K562 (cell line): ENCODE results near the gene NPAS1. TPM values are rescaled to one million over a fixed set of nuclear protein-coding genes. Genes with fewer than 3 reads are reported as not detected.

ENCODE experiments used
- ATAC-seq: fragments of 200-7000 bp; cut with Tn5 transposase; 3 replicates; pipeline ENCODE4 v1.9.1; 2020; ENCODE audit warnings: moderate library complexity
- BruUV-seq: library from RNA; stranded (reverse); fragments of 400-500 nt; replicated peaks from 2 replicates; lab custom pipeline; 2021; lab: Mats Ljungman, UMichigan
- CTCF ChIA-PET: fragments of 300-600 bp; formaldehyde crosslinking; extraction: SDS; loops from one replicate; lab custom pipeline; 2021; ENCODE audit warnings: low intra/inter-chr PET ratio; lab: Yijun Ruan, JAX
- POLR2A ChIA-PET: fragments of 300-600, 350-650 bp; sonication (Branson Sonifier 250); formaldehyde crosslinking; extraction: SDS; loops from one replicate; lab custom pipeline; 2021; ENCODE audit warnings: antibody characterized with exemption, inconsistent platforms; lab: Yijun Ruan, JAX
- DNase-seq, 4 experiments: peaks; one replicate each; pipeline versions ENCODE4 v3.0.0 to v3.0.0-alpha.2; 2011 to 2018; ENCODE audit warnings: low spot score in 3 of 4, mixed read lengths in 3 of 4; ENCODE audit errors: extremely low read depth in 1 of 4
- FAIRE-seq: peaks from 2 replicates; lab custom pipeline; 2011; peaks lifted over from hg19 to GRCh38; lab: Jason Lieb, UNC
- H2AFZ ChIP-seq: 2 replicates; pipeline ENCODE4 v1.6.0; 2011; ENCODE audit warnings: low read depth, low read length, control low read depth, inconsistent platforms
- H3K27ac ChIP-seq: fragments of 200-600 bp; 3 replicates; pipeline ENCODE4 v1.8.0; 2011; ENCODE audit warnings: low read depth, mild to moderate bottlenecking, control low read depth, inconsistent platforms, low read length, moderate library complexity, mixed read lengths; ENCODE audit errors: extremely low read depth
- H3K27me3 ChIP-seq, 2 experiments: fragments of 300-600 bp in 1 of 2; 2 replicates in 1 of 2; 3 replicates in 1 of 2; pipeline versions ENCODE4 v1.6.0 to v1.8.0; 2011; ENCODE audit warnings: inconsistent platforms in 2 of 2, low read length in 2 of 2, mild to moderate bottlenecking in 1 of 2, mixed read lengths in 1 of 2, moderate library complexity in 1 of 2; ENCODE audit not compliant: control insufficient read depth in 2 of 2, insufficient read depth in 2 of 2
- H3K36me3 ChIP-seq: fragments of 300-600 bp; 3 replicates; pipeline ENCODE4 v1.8.0; 2011; ENCODE audit warnings: mild to moderate bottlenecking, low read length, inconsistent platforms; ENCODE audit not compliant: control insufficient read depth, insufficient read depth
- H3K4me1 ChIP-seq, 2 experiments: fragments of 200-600 bp in 1 of 2; replicated peaks in 1 of 2; 2 replicates in 1 of 2; 3 replicates in 1 of 2; pipeline versions ENCODE4 v1.5.1 to v1.8.0; 2011; ENCODE audit warnings: inconsistent platforms in 2 of 2, low read length in 2 of 2, mild to moderate bottlenecking in 1 of 2, mixed read lengths in 1 of 2, moderate library complexity in 1 of 2; ENCODE audit not compliant: control insufficient read depth in 2 of 2, insufficient read depth in 2 of 2
- H3K4me2 ChIP-seq: 2 replicates; pipeline ENCODE4 v1.6.1; 2011; ENCODE audit warnings: low read length, control low read depth, inconsistent platforms, mixed read lengths; ENCODE audit not compliant: insufficient read depth
- H3K4me3 ChIP-seq: fragments of 200-600 bp; sonication (generic), shearing (Covaris generic); 2 replicates; pipeline ENCODE4 v1.5.1; 2016; ENCODE audit warnings: control low read depth, inconsistent platforms
- H3K79me2 ChIP-seq: fragments of 200-600 bp; 3 replicates; pipeline ENCODE4 v1.8.0; 2011; ENCODE audit warnings: low read length, inconsistent platforms; ENCODE audit not compliant: control insufficient read depth, insufficient read depth
- H3K9ac ChIP-seq, 2 experiments: 2 replicates each; pipeline versions ENCODE4 v1.6.0 to v1.6.1; 2011; ENCODE audit warnings: low read depth in 2 of 2, low read length in 2 of 2, control low read depth in 1 of 2, inconsistent platforms in 1 of 2, mild to moderate bottlenecking in 1 of 2, mixed read lengths in 1 of 2; ENCODE audit not compliant: insufficient read depth in 1 of 2
- H3K9me1 ChIP-seq: one replicate; pipeline ENCODE4 v1.6.0; 2011; ENCODE audit warnings: inconsistent platforms, mild to moderate bottlenecking, low read length, moderate library complexity; ENCODE audit not compliant: control insufficient read depth, insufficient read depth
- H3K9me3 ChIP-seq: replicated peaks from 2 replicates; pipeline ENCODE4 v1.5.1; 2011; ENCODE audit warnings: low read depth, low read length, inconsistent platforms; ENCODE audit not compliant: control insufficient read depth, insufficient read depth
- H4K20me1 ChIP-seq: replicated peaks from 2 replicates; pipeline ENCODE4 v1.6.1; 2011; ENCODE audit warnings: low read length, inconsistent platforms, mixed read lengths; ENCODE audit not compliant: control insufficient read depth, insufficient read depth
- CEBPB ChIP-seq: fragments of 450-650 bp; IDR thresholded peaks from 2 replicates; pipeline ENCODE4 v1.6.1; 2016; ENCODE audit warnings: missing genetic modification characterization, missing compliant biosample characterization
- CREBBP ChIP-seq: IDR thresholded peaks from one replicate; pipeline ENCODE4 v1.6.1; 2012; ENCODE audit warnings: low read depth, mild to moderate bottlenecking, control low read depth, inconsistent platforms, low read length
- FOXA1 ChIP-seq: fragments of 450-650 bp; IDR thresholded peaks from 2 replicates; pipeline ENCODE4 v1.6.1; 2016; ENCODE audit warnings: mild to moderate bottlenecking, borderline replicate concordance
- L3MBTL2 ChIP-seq: fragments of 450-650 bp; IDR thresholded peaks from 2 replicates; pipeline ENCODE4 v1.6.1; 2016; ENCODE audit warnings: mild to moderate bottlenecking, moderate library complexity
- MIER1 ChIP-seq: fragments of 450-650 bp; IDR thresholded peaks from 2 replicates; pipeline ENCODE4 v1.6.1; 2016; ENCODE audit warnings: antibody characterized with exemption, mild to moderate bottlenecking, low read depth
- NFATC3 ChIP-seq: fragments of 450-650 bp; IDR thresholded peaks from 2 replicates; pipeline ENCODE4 v1.6.1; 2017; ENCODE audit warnings: mild to moderate bottlenecking
- PHB ChIP-seq: fragments of 250-450 bp; sonication (Bioruptor Pico); IDR thresholded peaks from 2 replicates; pipeline ENCODE4 v1.5.0; 2021
- POLR2G ChIP-seq: fragments of 200-400 bp; formaldehyde crosslinking; IDR thresholded peaks from 2 replicates; pipeline ENCODE4 v1.6.1; 2017; ENCODE audit warnings: low read depth, mild to moderate bottlenecking, antibody characterized with exemption, low read length, moderate library complexity
- TGIF2 ChIP-seq: sonication (generic); formaldehyde crosslinking; IDR thresholded peaks from 2 replicates; pipeline ENCODE4 v1.8.1; 2022; ENCODE audit warnings: mild to moderate bottlenecking, missing genetic modification reagents, moderate library complexity
- WHSC1 ChIP-seq: IDR thresholded peaks from one replicate; pipeline ENCODE4 v1.6.1; 2012; ENCODE audit warnings: low read length, control low read depth, inconsistent platforms
- ZC3H11A ChIP-seq: IDR thresholded peaks from 2 replicates; pipeline ENCODE4 v1.6.1; 2012; ENCODE audit warnings: low read depth, low read length, improper control_type of control experiment
- ZFPM2 ChIP-seq: fragments of 250-450 bp; sonication (Bioruptor Pico); IDR thresholded peaks from 2 replicates; pipeline ENCODE4 v1.5.1; 2022; ENCODE audit warnings: mild to moderate bottlenecking
- ZNF121 ChIP-seq: sonication (generic); formaldehyde crosslinking; conservative IDR thresholded peaks from 2 replicates; pipeline ENCODE4 v1.8.0; 2022; ENCODE audit warnings: missing genetic modification reagents
- ZZZ3 ChIP-seq: fragments of 450-650 bp; IDR thresholded peaks from 2 replicates; pipeline ENCODE4 v1.6.1; 2016; ENCODE audit warnings: antibody characterized with exemption, mild to moderate bottlenecking, moderate library complexity
- WGBS: fragments of 100-300 bp; shearing (Covaris generic); methylation state at CpG from one replicate; pipeline ENCODE4 v1.1.6; 2016; ENCODE audit warnings: low coverage, mixed read lengths; ENCODE audit not compliant: insufficient coverage; ENCODE audit errors: missing lambda C conversion rate; 5-methylcytosine and 5-hydroxymethylcytosine counted together
- in situ Hi-C: fragments of 300-500 bp; cut with MboI; formaldehyde crosslinking; loops from 4 replicates; pipeline ENCODE4 v1.15.0; 2018; ENCODE audit warnings: inconsistent platforms, mixed read lengths
- intact Hi-C: fragments of 100-400 bp; cut with micrococcal nuclease; formaldehyde crosslinking; loops from 2 replicates; pipeline ENCODE4 v1.14.2; 2022
- polyA plus RNA-seq, 8 experiments: library from polyadenylated mRNA; depleted of rRNA in 4 of 8; stranded (reverse) in 5 of 8; unstranded in 3 of 8; fragments of >200 nt; fragmentation: Nextera tagmentation in 2 of 8; fragmentation: Illumina TruSeq in 1 of 8; extraction: Ambion mirVana in 2 of 8; extraction: Trizol in 1 of 8; gene quantifications; 2 replicates each; pipeline versions ENCODE4 v1.2.1 to v1.2.3, GENCODE V29; 2011 to 2014; ENCODE audit warnings: inconsistent platforms in 1 of 8, missing spikeins in 1 of 8
- total RNA-seq, 7 experiments: library from RNA; depleted of rRNA in 6 of 7; stranded (reverse); fragments of >200 nt in 6 of 7; fragmentation: Illumina TruSeq in 2 of 7; extraction: Trizol in 2 of 7; gene quantifications; 2 replicates each; pipeline versions ENCODE4 v1.2.1 to v1.2.3, GENCODE V29; 2011 to 2021; ENCODE audit warnings: low replicate concordance in 1 of 7
- TF ChIP-seq, protein P1 (sequence below): sonication (generic); formaldehyde crosslinking; IDR thresholded peaks from 2 replicates; pipeline ENCODE4 v1.8.1; 2022; ENCODE audit warnings: missing genetic modification reagents
- TF ChIP-seq, protein P2 (sequence below): fragments of 250-450 bp; sonication (Bioruptor Pico); IDR thresholded peaks from 2 replicates; pipeline ENCODE4 v1.8.0; 2022; ENCODE audit warnings: inconsistent platforms, mild to moderate bottlenecking, moderate library complexity, borderline replicate concordance

NPAS1 gene
- total and polyA plus RNA-seq, 9 of the 15 experiments (the other 6 are each of a cell fraction or from before 2014, with no cell fraction given) = 0.58 to 5.3 (median 2.0) TPM; not detected in 2

DNA sequence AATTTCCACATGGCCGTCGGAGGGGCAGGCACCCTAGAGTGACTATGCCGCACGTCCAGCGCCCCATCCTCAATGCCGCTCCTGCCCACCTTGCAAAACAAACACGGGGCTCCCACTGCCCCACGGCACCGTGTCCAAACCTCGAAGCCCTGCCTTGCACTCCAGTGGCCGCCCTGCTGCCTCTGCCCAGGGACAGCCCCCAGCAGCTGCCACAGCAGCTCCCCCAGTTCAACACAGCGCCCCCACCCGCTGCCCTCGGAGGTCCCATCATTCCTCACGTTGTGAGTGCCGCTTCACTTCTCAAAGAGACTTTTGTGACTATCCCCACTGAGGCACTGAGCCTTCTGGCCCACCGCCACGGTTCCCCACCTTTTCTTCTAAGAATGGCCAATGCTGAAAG is 51.1 kb downstream of the NPAS1 start:
- Histone ChIP-seq H3K4me3 (no peak overlapping the region), H2AFZ (no peak overlapping the region), H3K27ac (no peak overlapping the region), H3K36me3 (peaks cover 97% of the 10 kb centered on the region; the same call in 2 of the 3 replicates), H3K4me1 (peaks cover 0 to 19% of the 10 kb centered on the region in 2 experiments; a peak in 1 of 5 replicates), H3K9me3 (no peaks in the 10 kb centered on the region), H3K9me1 (no peaks in the 10 kb centered on the region), H3K27me3 (no peaks in the 10 kb centered on the region), H3K4me2 (no peak overlapping the region), H3K9ac (no peak overlapping the region), H3K79me2 (no peaks in the 10 kb centered on the region), H4K20me1 (no peaks in the 10 kb centered on the region)
- ATAC-seq (no peak), FAIRE-seq (no peak), DNase-seq (no peak)
- TF ChIP-seq, protein P1, sequence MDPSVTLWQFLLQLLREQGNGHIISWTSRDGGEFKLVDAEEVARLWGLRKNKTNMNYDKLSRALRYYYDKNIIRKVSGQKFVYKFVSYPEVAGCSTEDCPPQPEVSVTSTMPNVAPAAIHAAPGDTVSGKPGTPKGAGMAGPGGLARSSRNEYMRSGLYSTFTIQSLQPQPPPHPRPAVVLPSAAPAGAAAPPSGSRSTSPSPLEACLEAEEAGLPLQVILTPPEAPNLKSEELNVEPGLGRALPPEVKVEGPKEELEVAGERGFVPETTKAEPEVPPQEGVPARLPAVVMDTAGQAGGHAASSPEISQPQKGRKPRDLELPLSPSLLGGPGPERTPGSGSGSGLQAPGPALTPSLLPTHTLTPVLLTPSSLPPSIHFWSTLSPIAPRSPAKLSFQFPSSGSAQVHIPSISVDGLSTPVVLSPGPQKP (CRISPR knock-in tag) = no peak
- TF ChIP-seq POLR2G = peak; percentile 42; the same call in 1 of the 2 replicates
- intact Hi-C loops = no loop called here
- BruUV-seq = no TSS peak
- in situ Hi-C loops = no loop called here
- POLR2A ChIA-PET = no interaction called here
- CTCF ChIA-PET = no interaction called here
- WGBS = 94% methylated on average over 17 of the region's 18 CpGs

DNA sequence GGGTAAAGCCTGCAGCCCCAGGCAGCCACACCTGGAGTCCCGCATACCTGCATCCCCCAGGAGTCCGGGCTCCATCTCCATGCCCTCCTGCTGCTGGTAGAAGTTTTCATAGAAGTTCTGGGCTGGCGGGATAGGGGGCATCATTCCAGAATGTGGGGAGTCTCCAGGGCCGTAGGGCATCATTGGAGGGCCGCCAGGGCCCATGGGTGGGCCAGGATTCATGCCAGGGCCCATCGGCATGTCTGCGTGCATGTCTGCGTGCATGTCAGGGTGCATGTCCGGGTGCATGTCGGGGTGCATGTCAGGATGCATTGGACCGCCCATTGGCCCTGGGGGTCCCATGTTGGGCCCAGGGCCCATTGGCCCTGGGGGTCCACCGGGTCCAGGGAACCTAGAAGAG is 52.1 kb downstream of the NPAS1 start:
- intact Hi-C loops = no loop called here
- BruUV-seq = no TSS peak
- TF ChIP-seq CREBBP (no peak), ZFPM2 (CRISPR knock-in tag) (no peak), FOXA1 (no peak), CEBPB (tag) (no peak), TGIF2 (CRISPR knock-in tag) (no peak), ZC3H11A (no peak), ZZZ3 (no peak), L3MBTL2 (no peak), MIER1 (no peak), NFATC3 (no peak), ZNF121 (CRISPR knock-in tag) (no peak), WHSC1 (no peak), PHB (no peak)
- TF ChIP-seq, protein P2, sequence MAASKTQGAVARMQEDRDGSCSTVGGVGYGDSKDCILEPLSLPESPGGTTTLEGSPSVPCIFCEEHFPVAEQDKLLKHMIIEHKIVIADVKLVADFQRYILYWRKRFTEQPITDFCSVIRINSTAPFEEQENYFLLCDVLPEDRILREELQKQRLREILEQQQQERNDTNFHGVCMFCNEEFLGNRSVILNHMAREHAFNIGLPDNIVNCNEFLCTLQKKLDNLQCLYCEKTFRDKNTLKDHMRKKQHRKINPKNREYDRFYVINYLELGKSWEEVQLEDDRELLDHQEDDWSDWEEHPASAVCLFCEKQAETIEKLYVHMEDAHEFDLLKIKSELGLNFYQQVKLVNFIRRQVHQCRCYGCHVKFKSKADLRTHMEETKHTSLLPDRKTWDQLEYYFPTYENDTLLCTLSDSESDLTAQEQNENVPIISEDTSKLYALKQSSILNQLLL = no peak

More for the DNA sequence above, 52.1 kb downstream of the NPAS1 start:
- ChIA-PET CTCF (no interaction called here), POLR2A (no interaction called here)
- Histone ChIP-seq H3K79me2 (no peaks in the 10 kb centered on the region), H4K20me1 (no peaks in the 10 kb centered on the region), H3K4me2 (no peak overlapping the region), H3K4me1 (peaks cover 0 to 19% of the 10 kb centered on the region in 2 experiments; a peak in 1 of 5 replicates), H3K27me3 (no peaks in the 10 kb centered on the region), H2AFZ (no peak overlapping the region), H3K4me3 (no peak overlapping the region), H3K9ac (no peak overlapping the region; a peak in 1 of 4 replicates), H3K9me1 (no peaks in the 10 kb centered on the region), H3K36me3 (peaks cover 95% of the 10 kb centered on the region; the same call in 2 of the 3 replicates), H3K9me3 (no peaks in the 10 kb centered on the region), H3K27ac (no peak overlapping the region)
- FAIRE-seq = no peak
- WGBS = 93% methylated on average over 12 of the region's 12 CpGs
- in situ Hi-C loops = no loop called here
- no peak for DNase-seq
- ATAC-seq = no peak
